GM12865 (cell line): Measurements from ENCODE around the gene FLNC.

ENCODE experiments used
- DNase-seq: peaks from one replicate; pipeline ENCODE4 v3.0.0; 2010; ENCODE audit warnings: low read depth
- H3K4me3 ChIP-seq: 2 replicates; pipeline ENCODE4 v1.5.1; 2011; ENCODE audit warnings: mild to moderate bottlenecking, low read depth, low read length, control low read depth
- CTCF ChIP-seq: IDR thresholded peaks from 2 replicates; pipeline ENCODE4 v1.5.1; 2011; ENCODE audit warnings: low read length, control low read depth, low read depth, inconsistent platforms; ENCODE audit not compliant: insufficient read depth; ENCODE audit errors: missing control alignments

Gene FLNC

GRCh38 chr7:128840326-128841170 is 10.3 kb downstream of the FLNC start:
- TF ChIP-seq CTCF: no peak
- no peak for DNase-seq

DNA sequence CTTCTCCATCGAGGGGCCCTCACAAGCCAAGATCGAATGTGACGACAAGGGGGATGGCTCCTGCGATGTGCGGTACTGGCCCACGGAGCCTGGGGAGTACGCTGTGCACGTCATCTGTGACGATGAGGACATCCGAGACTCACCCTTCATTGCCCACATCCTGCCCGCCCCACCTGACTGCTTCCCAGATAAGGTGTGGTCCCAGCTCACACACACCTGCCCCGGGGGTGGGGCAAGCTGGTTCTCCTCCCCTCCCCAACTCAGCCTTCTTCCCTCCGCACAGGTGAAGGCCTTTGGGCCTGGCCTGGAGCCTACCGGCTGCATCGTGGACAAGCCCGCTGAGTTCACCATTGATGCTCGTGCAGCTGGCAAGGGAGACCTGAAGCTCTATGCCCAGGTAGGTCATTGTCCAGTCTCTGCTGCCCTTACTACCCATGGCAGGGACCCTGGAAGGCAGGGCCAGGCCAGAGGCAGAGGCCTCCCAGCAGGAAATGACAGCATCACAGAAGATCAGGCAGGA is 11.0 kb downstream of the FLNC start:
- H3K4me3 ChIP-seq: no peak overlapping the region
- no peak for TF ChIP-seq CTCF
- DNase-seq: peak; percentile 20

More at GRCh38 chr7:128840326-128841170, 10.3 kb downstream of the FLNC start:
- H3K4me3 ChIP-seq: no peak overlapping the region

- peak; percentile 85 for TF ChIP-seq CTCF
- peak; percentile 66 for DNase-seq
- no peak overlapping the region for H3K4me3 ChIP-seq
These were observed 11.9 kb downstream of the FLNC start for GRCh38 chr7:128841921-128842673.

- no peak for DNase-seq
- H3K4me3 ChIP-seq: no peak overlapping the region
- TF ChIP-seq CTCF: no peak
These were observed 12.8 kb downstream of the FLNC start for GRCh38 chr7:128842674-128843641.

DNA sequence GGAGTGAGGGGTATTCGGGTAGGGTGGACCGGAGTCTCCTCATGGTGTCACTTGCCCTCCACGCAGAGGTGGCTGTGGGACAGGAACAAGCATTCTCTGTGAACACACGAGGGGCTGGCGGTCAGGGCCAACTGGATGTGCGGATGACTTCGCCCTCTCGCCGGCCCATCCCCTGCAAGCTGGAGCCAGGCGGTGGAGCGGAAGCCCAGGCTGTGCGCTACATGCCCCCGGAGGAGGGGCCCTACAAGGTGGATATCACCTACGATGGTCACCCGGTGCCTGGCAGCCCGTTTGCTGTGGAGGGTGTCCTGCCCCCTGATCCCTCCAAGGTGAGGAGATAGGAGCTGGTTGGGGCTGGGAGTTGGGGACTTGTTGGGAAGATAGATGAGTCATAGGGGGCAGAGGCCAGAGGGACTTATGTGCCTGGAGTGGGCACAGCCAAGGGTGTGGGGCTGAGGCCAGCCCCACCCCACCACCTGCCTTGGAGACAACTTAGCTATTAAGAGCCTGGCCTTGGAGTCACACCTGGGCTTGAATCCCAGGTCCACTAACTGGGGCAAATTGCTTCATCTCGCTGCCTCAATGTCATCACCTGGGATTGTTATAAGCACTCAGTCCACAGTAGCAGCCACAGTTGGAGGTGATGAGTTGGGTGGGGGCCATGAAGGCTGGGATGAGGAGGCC is 13.9 kb downstream of the FLNC start:
- no peak for TF ChIP-seq CTCF
- H3K4me3 ChIP-seq: no peak overlapping the region
- no peak for DNase-seq
